ENCODE results near the gene TECPR1. TPM values are rescaled to one million over a fixed set of nuclear protein-coding genes. Genes with fewer than 3 reads are reported as not detected.
A peak's percentile ranks its signal among the peaks of the same experiment; 100 is the strongest.

TECPR1 gene
- total and polyA plus RNA-seq, 2 experiments from 2014 or later, result 4.6 to 24.4 TPM

DNA sequence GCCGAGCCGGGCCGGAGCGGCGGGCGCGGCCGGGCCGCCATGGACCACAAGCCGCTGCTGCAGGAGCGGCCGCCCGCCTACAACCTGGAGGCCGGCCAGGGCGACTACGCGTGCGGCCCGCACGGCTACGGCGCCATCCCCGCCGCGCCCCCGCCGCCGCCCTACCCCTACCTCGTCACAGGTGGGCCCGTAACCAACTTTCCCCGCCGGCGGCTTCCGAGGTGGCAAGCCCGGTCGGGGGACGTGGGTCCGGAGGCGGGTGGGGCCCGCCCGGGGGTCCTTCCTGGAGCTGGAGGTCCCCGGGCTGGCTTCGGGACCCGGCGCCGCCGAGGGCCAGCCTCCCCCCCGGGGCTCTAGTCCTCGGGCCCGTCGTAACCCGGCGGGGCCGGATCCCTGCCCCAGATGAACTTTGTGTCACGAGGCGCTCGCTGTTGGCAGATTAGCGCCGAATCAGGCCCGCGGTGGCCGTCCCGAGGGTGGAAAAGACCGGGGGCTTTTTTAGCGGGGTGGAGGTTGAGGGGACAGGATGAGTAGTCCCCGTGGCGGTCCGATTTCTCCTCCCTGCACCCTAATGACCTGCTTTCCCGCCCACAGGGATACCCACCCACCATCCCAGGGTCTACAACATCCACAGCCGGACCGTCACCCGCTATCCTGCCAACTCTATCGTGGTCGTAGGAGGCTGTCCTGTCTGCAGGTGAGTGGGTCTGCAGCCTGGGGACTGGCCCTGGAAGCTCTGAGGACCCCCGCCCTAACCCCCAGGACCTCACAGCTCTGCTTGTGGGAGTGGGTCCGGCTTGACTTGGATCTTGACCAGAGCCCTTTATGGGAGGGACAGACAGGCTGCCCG lies 29.9 kb upstream of the TECPR1 start:
- Histone ChIP-seq H3K4me3 (peak overlapping the region; percentile 83), H3K4me1 (ENCODE audit: insufficient read depth) (peaks cover 20% of the 10 kb centered on the region), H4K20me1 (replicated peaks; ENCODE audit: insufficient read depth) (peaks cover 9% of the 10 kb centered on the region; the same call in 1 of the 2 replicates), H3K79me2 (replicated peaks; ENCODE audit: insufficient read depth) (peaks cover 43% of the 10 kb centered on the region), H2AFZ (no peak overlapping the region), H3K36me3 (ENCODE audit: insufficient read depth) (no peaks in the 10 kb centered on the region), H3K9me2 (ENCODE audit: insufficient read depth) (no peaks in the 10 kb centered on the region), H3K4me2 (peak overlapping the region; percentile 90), H3F3A (replicated peaks; ENCODE audit: low read depth) (0 out of 2 replicates have a peak, but pooled peaks cover 4% of the 10 kb centered on the region), H3K27ac (ENCODE audit: low read depth) (no peak overlapping the region), H3K27me3 (ENCODE audit: insufficient read depth) (no peaks in the 10 kb centered on the region)
- peak overlapping the region; percentile 36; the same call in 1 of the 2 replicates for H3K27ac Mint-ChIP-seq
- peak; percentile 43 for DNase-seq (ENCODE audit: low spot score)
- H3K27me3 Mint-ChIP-seq (ENCODE audit: insufficient read depth, low read depth, poor library complexity), result peaks cover 18% of the 10 kb centered on the region
- TF ChIP-seq NANOG (IDR thresholded peaks at IDR 0.05; ENCODE audit: borderline replicate concordance) (no peak), JUNB (IDR thresholded peaks at IDR 0.05; ENCODE audit: unreplicated experiment) (no peak), EZH2 (IDR thresholded peaks at IDR 0.05; ENCODE audit: low read depth, unreplicated experiment) (no peak), ZNF331 (CRISPR knock-in tag; IDR thresholded peaks at IDR 0.05; ENCODE audit: low read depth) (no peak), ETS1 (IDR thresholded peaks at IDR 0.05) (no peak), CREB1 (CRISPR knock-in tag; IDR thresholded peaks at IDR 0.05; ENCODE audit: low read depth) (no peak), STAT1 (IDR thresholded peaks at IDR 0.05; ENCODE audit: unreplicated experiment) (no peak), CTCF (conservative IDR thresholded peaks at IDR 0.05; ENCODE audit: low read depth in 2 of 2) (no peak), EZH2phosphoT487 (IDR thresholded peaks at IDR 0.05; ENCODE audit: unreplicated experiment) (no peak), ZNF114 (CRISPR knock-in tag; IDR thresholded peaks at IDR 0.05) (no peak)
- TF ChIP-seq, protein P1, sequence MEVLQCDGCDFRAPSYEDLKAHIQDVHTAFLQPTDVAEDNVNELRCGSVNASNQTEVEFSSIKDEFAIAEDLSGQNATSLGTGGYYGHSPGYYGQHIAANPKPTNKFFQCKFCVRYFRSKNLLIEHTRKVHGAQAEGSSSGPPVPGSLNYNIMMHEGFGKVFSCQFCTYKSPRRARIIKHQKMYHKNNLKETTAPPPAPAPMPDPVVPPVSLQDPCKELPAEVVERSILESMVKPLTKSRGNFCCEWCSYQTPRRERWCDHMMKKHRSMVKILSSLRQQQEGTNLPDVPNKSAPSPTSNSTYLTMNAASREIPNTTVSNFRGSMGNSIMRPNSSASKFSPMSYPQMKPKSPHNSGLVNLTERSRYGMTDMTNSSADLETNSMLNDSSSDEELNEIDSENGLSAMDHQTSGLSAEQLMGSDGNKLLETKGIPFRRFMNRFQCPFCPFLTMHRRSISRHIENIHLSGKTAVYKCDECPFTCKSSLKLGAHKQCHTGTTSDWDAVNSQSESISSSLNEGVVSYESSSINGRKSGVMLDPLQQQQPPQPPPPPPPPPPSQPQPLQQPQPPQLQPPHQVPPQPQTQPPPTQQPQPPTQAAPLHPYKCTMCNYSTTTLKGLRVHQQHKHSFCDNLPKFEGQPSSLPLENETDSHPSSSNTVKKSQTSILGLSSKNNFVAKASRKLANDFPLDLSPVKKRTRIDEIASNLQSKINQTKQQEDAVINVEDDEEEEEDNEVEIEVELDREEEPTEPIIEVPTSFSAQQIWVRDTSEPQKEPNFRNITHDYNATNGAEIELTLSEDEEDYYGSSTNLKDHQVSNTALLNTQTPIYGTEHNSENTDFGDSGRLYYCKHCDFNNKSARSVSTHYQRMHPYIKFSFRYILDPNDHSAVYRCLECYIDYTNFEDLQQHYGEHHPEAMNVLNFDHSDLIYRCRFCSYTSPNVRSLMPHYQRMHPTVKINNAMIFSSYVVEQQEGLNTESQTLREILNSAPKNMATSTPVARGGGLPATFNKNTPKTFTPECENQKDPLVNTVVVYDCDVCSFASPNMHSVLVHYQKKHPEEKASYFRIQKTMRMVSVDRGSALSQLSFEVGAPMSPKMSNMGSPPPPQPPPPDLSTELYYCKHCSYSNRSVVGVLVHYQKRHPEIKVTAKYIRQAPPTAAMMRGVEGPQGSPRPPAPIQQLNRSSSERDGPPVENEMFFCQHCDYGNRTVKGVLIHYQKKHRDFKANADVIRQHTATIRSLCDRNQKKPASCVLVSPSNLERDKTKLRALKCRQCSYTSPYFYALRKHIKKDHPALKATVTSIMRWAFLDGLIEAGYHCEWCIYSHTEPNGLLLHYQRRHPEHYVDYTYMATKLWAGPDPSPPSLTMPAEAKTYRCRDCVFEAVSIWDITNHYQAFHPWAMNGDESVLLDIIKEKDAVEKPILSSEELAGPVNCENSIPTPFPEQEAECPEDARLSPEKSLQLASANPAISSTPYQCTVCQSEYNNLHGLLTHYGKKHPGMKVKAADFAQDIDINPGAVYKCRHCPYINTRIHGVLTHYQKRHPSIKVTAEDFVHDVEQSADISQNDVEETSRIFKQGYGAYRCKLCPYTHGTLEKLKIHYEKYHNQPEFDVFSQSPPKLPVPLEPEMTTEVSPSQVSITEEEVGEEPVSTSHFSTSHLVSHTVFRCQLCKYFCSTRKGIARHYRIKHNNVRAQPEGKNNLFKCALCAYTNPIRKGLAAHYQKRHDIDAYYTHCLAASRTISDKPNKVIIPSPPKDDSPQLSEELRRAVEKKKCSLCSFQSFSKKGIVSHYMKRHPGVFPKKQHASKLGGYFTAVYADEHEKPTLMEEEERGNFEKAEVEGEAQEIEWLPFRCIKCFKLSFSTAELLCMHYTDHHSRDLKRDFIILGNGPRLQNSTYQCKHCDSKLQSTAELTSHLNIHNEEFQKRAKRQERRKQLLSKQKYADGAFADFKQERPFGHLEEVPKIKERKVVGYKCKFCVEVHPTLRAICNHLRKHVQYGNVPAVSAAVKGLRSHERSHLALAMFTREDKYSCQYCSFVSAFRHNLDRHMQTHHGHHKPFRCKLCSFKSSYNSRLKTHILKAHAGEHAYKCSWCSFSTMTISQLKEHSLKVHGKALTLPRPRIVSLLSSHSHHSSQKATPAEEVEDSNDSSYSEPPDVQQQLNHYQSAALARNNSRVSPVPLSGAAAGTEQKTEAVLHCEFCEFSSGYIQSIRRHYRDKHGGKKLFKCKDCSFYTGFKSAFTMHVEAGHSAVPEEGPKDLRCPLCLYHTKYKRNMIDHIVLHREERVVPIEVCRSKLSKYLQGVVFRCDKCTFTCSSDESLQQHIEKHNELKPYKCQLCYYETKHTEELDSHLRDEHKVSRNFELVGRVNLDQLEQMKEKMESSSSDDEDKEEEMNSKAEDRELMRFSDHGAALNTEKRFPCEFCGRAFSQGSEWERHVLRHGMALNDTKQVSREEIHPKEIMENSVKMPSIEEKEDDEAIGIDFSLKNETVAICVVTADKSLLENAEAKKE (CRISPR knock-in tag; IDR thresholded peaks at IDR 0.05), result no peak
- peak overlapping the region; percentile 93 for H3K4me3 Mint-ChIP-seq
- ATAC-seq, result peak; percentile 4; the same call in 2 of the 3 replicates
- H3K4me1 Mint-ChIP-seq, result peaks cover 35% of the 10 kb centered on the region
- H3K9me3 Mint-ChIP-seq, result no peaks in the 10 kb centered on the region; the same call in 2 of the 3 replicates
- H3K36me3 Mint-ChIP-seq (ENCODE audit: low read depth), result peaks cover 8% of the 10 kb centered on the region

Data from GM23338 (cell line).